HepG2 (cell line): ENCODE data around the gene DIAPH1. TPM values are rescaled to one million over a fixed set of nuclear protein-coding genes. Genes with fewer than 3 reads are reported as not detected.

Experiments
- CREM ChIP-seq, 2 experiments: sonication (generic) in 1 of 2; formaldehyde crosslinking in 1 of 2; IDR thresholded peaks; 2 replicates each; pipeline versions ENCODE4 v1.4.0 to v1.6.1; 2016 to 2020; ENCODE audit warnings: antibody characterized with exemption in 1 of 2, mild to moderate bottlenecking in 1 of 2, missing genetic modification reagents in 1 of 2
- FOXJ3 ChIP-seq: sonication (generic); formaldehyde crosslinking; IDR thresholded peaks from 2 replicates; pipeline ENCODE4 v1.4.0; 2020; ENCODE audit warnings: missing genetic modification reagents, mild to moderate bottlenecking, borderline replicate concordance
- KDM1A ChIP-seq: IDR thresholded peaks from 2 replicates; pipeline ENCODE4 v1.6.1; 2016; ENCODE audit warnings: missing compliant biosample characterization
- NR1H2 ChIP-seq: sonication (generic); formaldehyde crosslinking; IDR thresholded peaks from 2 replicates; pipeline ENCODE4 v1.8.1; 2022; ENCODE audit warnings: low read depth, missing genetic modification reagents, borderline replicate concordance
- RBFOX2 ChIP-seq: fragments of 200-400 bp; formaldehyde crosslinking; IDR thresholded peaks from 2 replicates; pipeline ENCODE4 v1.6.1; 2017; ENCODE audit warnings: low read depth, mild to moderate bottlenecking, low read length
- SAFB2 ChIP-seq: sonication (generic); formaldehyde crosslinking; IDR thresholded peaks from 2 replicates; pipeline ENCODE4 v1.5.1; 2020; ENCODE audit warnings: missing genetic modification reagents, low read depth, mild to moderate bottlenecking, borderline replicate concordance
- SRSF4 ChIP-seq: fragments of 200-400 bp; formaldehyde crosslinking; IDR thresholded peaks from one replicate; pipeline ENCODE4 v1.6.1; 2018; ENCODE audit warnings: mild to moderate bottlenecking, low read depth, low read length, moderate library complexity; ENCODE audit not compliant: poor library complexity, severe bottlenecking
- STAG1 ChIP-seq: sonication (generic); formaldehyde crosslinking; IDR thresholded peaks from 2 replicates; pipeline ENCODE4 v1.4.0; 2020; ENCODE audit warnings: missing genetic modification reagents
- SYNCRIP ChIP-seq: fragments of 200-400 bp; formaldehyde crosslinking; IDR thresholded peaks from 2 replicates; pipeline ENCODE4 v1.6.1; 2018; ENCODE audit warnings: mild to moderate bottlenecking, low read depth, low read length; ENCODE audit not compliant: insufficient read depth
- ZMAT3 ChIP-seq: sonication (generic); formaldehyde crosslinking; conservative IDR thresholded peaks from 2 replicates; pipeline ENCODE4 v1.7.0; 2021; ENCODE audit warnings: missing genetic modification reagents
- ZNF274 ChIP-seq: sonication (generic); formaldehyde crosslinking; IDR thresholded peaks from 2 replicates; pipeline ENCODE4 v1.5.1; 2020; ENCODE audit warnings: mild to moderate bottlenecking, missing genetic modification reagents
- ZNF292 ChIP-seq: sonication (generic); formaldehyde crosslinking; IDR thresholded peaks from 2 replicates; pipeline ENCODE4 v1.8.1; 2022; ENCODE audit warnings: mild to moderate bottlenecking, low read depth, missing genetic modification reagents, borderline replicate concordance
- ZNF501 ChIP-seq: sonication (generic); formaldehyde crosslinking; IDR thresholded peaks from 2 replicates; pipeline ENCODE4 v1.5.1; 2020; ENCODE audit warnings: mild to moderate bottlenecking, moderate library complexity, missing genetic modification reagents
- ZNF670 ChIP-seq: sonication (generic); formaldehyde crosslinking; IDR thresholded peaks from 2 replicates; pipeline ENCODE4 v1.8.0; 2022; ENCODE audit warnings: mild to moderate bottlenecking, missing genetic modification reagents, borderline replicate concordance
- ZNF7 ChIP-seq: IDR thresholded peaks from 2 replicates; pipeline ENCODE4 v1.6.1; 2016; ENCODE audit warnings: missing biosample characterization, missing genetic modification reagents
- ZSCAN21 ChIP-seq: sonication (generic); formaldehyde crosslinking; IDR thresholded peaks from 2 replicates; pipeline ENCODE4 v1.8.0; 2022; ENCODE audit warnings: mild to moderate bottlenecking, missing genetic modification reagents, moderate library complexity, borderline replicate concordance
- polyA plus RNA-seq, 8 experiments: library from polyadenylated mRNA; depleted of rRNA in 3 of 8; stranded (reverse) in 7 of 8; unstranded in 1 of 8; fragments of >200 nt; fragmentation: Illumina TruSeq in 4 of 8; extraction: Trizol in 4 of 8; gene quantifications; 2 replicates each; pipeline versions ENCODE4 v1.2.1 to v1.2.3, GENCODE V29; 2011 to 2016; ENCODE audit warnings: low read depth in 4 of 8, missing spikeins in 1 of 8, mixed read lengths in 1 of 8; ENCODE audit not compliant: insufficient read depth in 1 of 8
- total RNA-seq, 5 experiments: library from RNA; depleted of rRNA; stranded (reverse); fragments of >200 nt; fragmentation: Illumina TruSeq; extraction: Trizol; gene quantifications; 2 replicates each; pipeline ENCODE4 v1.2.3, GENCODE V29; 2016; ENCODE audit warnings: low read depth in 1 of 5
- TF ChIP-seq, protein P1 (sequence below): sonication (generic); formaldehyde crosslinking; IDR thresholded peaks from 2 replicates; pipeline ENCODE4 v1.4.0; 2020; ENCODE audit warnings: mild to moderate bottlenecking, missing genetic modification reagents
- TF ChIP-seq, protein P2 (sequence below): sonication (generic); formaldehyde crosslinking; conservative IDR thresholded peaks from 2 replicates; pipeline ENCODE4 v1.4.0; 2020; ENCODE audit warnings: missing genetic modification reagents
- TF ChIP-seq, protein P3 (sequence below): sonication (generic); formaldehyde crosslinking; IDR thresholded peaks from 2 replicates; pipeline ENCODE4 v1.5.0; 2020; ENCODE audit warnings: mild to moderate bottlenecking, low read depth, missing genetic modification reagents, borderline replicate concordance
- TF ChIP-seq, protein P4 (sequence below): sonication (generic); formaldehyde crosslinking; IDR thresholded peaks from 2 replicates; pipeline ENCODE4 v1.8.1; 2023; ENCODE audit warnings: mild to moderate bottlenecking, missing genetic modification reagents

DIAPH1 gene
- total and polyA plus RNA-seq, 2 of the 13 experiments (the other 11 are each of a cell fraction or from before 2014, with no cell fraction given) = 25.1 to 33.9 TPM

DNA sequence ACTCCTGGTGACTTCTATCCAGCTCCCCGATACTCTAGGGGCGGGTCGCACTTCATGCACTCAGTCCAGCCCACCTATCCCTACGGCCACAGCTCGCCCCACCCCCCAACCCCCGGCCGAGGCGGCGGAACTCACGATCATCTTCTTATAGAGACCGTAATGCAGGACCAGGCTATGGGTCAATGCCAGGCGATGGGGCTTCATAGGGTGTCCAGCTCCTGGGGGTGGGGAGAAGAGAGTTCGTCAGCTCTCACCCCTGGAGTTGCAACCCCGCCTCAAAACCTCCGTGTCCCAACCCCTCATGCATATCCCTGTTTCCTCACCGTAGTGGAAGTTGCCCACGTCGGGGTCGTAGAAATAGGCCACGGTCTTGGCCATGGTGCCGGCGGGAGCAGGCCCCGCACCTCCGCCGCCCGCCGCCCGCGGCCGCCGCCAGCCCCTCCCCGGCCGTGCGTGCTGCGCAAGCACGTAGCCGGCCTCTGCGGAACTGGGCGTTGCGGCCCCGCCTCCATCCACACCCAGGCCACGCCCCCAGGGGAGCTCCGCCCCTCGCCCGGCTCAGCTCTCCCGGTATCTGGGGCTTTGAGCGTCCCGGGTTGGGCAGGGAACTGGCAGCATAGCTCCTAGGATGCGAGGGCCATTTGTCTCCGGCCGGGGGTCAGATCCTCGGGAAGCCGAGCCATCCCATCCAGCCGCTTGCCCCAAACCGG, 17.8 kb upstream of the DIAPH1 start, which contains the start of the genes HDAC3 and RELL2 (continued):
- TF ChIP-seq, protein P1, sequence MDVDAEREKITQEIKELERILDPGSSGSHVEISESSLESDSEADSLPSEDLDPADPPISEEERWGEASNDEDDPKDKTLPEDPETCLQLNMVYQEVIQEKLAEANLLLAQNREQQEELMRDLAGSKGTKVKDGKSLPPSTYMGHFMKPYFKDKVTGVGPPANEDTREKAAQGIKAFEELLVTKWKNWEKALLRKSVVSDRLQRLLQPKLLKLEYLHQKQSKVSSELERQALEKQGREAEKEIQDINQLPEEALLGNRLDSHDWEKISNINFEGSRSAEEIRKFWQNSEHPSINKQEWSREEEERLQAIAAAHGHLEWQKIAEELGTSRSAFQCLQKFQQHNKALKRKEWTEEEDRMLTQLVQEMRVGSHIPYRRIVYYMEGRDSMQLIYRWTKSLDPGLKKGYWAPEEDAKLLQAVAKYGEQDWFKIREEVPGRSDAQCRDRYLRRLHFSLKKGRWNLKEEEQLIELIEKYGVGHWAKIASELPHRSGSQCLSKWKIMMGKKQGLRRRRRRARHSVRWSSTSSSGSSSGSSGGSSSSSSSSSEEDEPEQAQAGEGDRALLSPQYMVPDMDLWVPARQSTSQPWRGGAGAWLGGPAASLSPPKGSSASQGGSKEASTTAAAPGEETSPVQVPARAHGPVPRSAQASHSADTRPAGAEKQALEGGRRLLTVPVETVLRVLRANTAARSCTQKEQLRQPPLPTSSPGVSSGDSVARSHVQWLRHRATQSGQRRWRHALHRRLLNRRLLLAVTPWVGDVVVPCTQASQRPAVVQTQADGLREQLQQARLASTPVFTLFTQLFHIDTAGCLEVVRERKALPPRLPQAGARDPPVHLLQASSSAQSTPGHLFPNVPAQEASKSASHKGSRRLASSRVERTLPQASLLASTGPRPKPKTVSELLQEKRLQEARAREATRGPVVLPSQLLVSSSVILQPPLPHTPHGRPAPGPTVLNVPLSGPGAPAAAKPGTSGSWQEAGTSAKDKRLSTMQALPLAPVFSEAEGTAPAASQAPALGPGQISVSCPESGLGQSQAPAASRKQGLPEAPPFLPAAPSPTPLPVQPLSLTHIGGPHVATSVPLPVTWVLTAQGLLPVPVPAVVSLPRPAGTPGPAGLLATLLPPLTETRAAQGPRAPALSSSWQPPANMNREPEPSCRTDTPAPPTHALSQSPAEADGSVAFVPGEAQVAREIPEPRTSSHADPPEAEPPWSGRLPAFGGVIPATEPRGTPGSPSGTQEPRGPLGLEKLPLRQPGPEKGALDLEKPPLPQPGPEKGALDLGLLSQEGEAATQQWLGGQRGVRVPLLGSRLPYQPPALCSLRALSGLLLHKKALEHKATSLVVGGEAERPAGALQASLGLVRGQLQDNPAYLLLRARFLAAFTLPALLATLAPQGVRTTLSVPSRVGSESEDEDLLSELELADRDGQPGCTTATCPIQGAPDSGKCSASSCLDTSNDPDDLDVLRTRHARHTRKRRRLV (CRISPR knock-in tag) = no peak
- no peak for TF ChIP-seq KDM1A (CRISPR knock-in tag)
- TF ChIP-seq ZNF7 = no peak
- no peak for TF ChIP-seq STAG1 (CRISPR knock-in tag)
- no peak for TF ChIP-seq ZNF274 (CRISPR knock-in tag)
- TF ChIP-seq, protein P2, sequence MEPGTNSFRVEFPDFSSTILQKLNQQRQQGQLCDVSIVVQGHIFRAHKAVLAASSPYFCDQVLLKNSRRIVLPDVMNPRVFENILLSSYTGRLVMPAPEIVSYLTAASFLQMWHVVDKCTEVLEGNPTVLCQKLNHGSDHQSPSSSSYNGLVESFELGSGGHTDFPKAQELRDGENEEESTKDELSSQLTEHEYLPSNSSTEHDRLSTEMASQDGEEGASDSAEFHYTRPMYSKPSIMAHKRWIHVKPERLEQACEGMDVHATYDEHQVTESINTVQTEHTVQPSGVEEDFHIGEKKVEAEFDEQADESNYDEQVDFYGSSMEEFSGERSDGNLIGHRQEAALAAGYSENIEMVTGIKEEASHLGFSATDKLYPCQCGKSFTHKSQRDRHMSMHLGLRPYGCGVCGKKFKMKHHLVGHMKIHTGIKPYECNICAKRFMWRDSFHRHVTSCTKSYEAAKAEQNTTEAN (CRISPR knock-in tag) = peak; percentile 60; the same call in 1 of the 2 replicates
- TF ChIP-seq, protein P3, sequence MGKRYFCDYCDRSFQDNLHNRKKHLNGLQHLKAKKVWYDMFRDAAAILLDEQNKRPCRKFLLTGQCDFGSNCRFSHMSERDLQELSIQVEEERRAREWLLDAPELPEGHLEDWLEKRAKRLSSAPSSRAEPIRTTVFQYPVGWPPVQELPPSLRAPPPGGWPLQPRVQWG (CRISPR knock-in tag) = no peak
- peak; percentile 90 for TF ChIP-seq ZNF501 (CRISPR knock-in tag)
- no peak for TF ChIP-seq CREM (IDR thresholded peaks at IDR 0.05)
- TF ChIP-seq CREM (CRISPR knock-in tag; IDR thresholded peaks at IDR 0.05) = no peak
- TF ChIP-seq, protein P4, sequence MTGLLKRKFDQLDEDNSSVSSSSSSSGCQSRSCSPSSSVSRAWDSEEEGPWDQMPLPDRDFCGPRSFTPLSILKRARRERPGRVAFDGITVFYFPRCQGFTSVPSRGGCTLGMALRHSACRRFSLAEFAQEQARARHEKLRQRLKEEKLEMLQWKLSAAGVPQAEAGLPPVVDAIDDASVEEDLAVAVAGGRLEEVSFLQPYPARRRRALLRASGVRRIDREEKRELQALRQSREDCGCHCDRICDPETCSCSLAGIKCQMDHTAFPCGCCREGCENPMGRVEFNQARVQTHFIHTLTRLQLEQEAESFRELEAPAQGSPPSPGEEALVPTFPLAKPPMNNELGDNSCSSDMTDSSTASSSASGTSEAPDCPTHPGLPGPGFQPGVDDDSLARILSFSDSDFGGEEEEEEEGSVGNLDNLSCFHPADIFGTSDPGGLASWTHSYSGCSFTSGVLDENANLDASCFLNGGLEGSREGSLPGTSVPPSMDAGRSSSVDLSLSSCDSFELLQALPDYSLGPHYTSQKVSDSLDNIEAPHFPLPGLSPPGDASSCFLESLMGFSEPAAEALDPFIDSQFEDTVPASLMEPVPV (CRISPR knock-in tag) = 0 out of 2 replicates have a peak, but pooled peaks have one; percentile 45
- no peak for TF ChIP-seq FOXJ3
- TF ChIP-seq ZMAT3 (CRISPR knock-in tag) = no peak
- TF ChIP-seq SAFB2 (CRISPR knock-in tag) = peak; percentile 4; the same call in 1 of the 2 replicates
- peak; percentile 17; the same call in 1 of the 2 replicates for TF ChIP-seq ZNF292 (CRISPR knock-in tag)
- no peak for TF ChIP-seq ZNF670 (CRISPR knock-in tag)
- TF ChIP-seq ZSCAN21 = no peak
- no peak for TF ChIP-seq NR1H2 (CRISPR knock-in tag)
- no peak for TF ChIP-seq SRSF4
- TF ChIP-seq RBFOX2 = peak; percentile 80
- no peak for TF ChIP-seq SYNCRIP
